HG03432 (cell line): ENCODE data around the gene RPS10.
"Not testable (repeated sequence)": the region's sequence is repeated elsewhere in the genome, so short reads cannot be mapped to it uniquely, and the experiment has no call there.

Source experiments
- ATAC-seq: cut with Tn5 transposase; IDR thresholded peaks from one replicate; pipeline ENCODE4 v1.9.1; 2021; ENCODE audit warnings: mild to moderate bottlenecking, moderate library complexity; ENCODE audit not compliant: unreplicated experiment

RPS10 gene

DNA sequence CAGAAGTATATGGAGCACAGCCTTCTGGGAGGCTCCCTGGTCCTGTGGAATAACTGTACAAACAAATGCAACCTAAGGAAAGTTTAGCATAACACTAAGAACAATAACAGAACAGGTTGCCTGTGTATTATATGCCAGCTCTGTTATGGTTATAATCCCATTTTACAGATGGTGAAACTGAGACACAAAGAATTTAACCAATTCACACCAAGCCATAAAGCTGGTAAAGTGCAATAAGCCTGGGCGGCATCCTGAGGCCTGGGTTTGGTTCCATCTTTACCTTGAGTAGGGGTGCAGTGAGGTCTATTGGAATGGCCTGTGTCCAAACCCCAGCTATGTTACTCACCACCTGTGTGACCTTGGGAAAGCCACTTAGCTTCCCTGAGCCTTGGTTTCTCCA lies 25.3 kb upstream of the RPS10 start:
- ATAC-seq = no peak

DNA sequence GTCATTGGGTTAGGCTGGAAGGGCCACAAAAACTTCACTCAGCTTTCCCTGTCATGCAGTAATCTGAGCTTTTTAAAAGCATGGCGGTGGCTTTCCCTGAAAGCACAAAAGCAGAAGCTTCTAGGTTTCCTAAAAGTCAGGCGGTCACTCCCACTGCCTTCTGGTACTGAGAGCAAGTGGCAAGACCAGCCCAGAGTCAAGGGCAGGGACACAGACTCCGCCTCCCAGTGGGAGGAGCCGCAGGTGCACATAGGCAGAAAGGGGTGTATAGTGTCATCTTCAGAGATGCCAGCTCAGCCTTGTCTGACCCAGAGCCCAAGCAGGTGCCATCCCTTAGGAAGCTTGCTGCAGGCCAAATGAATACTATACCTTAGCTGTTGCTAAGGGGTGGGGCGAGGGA lies 22.0 kb upstream of the RPS10 start:
- no peak for ATAC-seq

DNA sequence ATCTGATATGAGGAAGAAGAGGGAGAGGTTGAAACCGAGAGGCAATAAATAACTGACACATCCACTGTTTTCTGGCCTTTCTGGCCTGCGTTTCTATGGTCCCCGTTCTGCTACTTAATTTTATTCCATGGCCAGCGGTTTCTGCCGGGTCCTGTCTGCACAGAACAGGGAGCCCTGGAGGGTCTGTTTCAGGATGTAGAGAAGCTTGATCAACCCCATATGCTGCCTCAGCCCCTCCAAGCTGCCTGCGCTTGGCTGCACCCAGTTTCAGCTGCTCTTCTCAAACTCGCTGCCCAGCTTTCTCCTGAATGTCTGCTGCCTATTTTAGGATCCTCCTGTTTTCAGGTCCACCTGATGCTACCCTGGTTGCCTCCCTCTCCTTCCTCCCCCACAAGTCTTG lies 21.5 kb upstream of the RPS10 start:
- ATAC-seq = no peak

DNA sequence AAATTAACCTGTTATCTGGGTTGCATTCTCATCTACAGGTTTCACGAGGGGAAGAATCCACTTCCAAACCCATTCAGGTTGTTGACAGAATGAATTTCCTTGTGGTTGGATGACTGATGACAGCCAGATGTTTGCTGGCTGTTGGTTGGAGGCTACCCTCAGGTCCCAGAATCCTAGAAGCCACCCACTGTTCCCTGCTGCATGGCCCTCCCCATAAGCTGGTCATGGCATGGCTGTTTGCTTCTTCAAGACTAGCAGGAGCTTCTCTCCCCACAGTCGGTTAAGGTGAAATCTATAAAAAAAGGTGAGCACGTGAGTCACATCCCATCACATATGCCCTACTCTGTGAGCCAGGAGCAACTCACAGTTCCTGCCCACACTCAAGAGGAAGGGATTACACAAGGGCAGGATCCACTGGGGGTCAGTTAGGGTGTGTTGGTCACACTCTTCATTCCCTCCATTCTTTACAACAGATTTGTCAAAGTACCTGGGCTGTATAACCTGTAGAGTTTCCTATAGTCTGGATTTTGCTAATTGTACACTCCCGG lies 19.5 kb upstream of the RPS10 start:
- no peak for ATAC-seq

DNA sequence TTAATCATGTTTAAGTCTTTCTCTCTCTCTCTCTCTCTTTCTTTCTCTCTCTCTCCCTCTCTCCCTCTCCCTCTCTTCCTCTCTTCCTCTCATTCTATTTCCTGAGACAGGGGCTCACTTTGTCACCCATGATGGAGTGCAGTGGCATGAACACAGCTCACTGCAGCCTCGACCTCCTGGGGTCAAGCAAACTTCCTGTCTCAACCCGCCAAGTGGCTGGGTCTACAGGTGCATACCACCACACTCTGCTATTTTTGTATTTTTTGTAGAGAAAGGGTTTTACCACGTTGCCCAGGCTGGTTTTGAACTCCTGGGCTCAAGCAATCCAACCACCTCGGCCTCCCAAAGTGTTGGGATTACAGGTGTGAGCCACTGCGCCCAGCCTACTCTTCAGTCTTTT lies 15.7 kb upstream of the RPS10 start:
- ATAC-seq = no peak

DNA sequence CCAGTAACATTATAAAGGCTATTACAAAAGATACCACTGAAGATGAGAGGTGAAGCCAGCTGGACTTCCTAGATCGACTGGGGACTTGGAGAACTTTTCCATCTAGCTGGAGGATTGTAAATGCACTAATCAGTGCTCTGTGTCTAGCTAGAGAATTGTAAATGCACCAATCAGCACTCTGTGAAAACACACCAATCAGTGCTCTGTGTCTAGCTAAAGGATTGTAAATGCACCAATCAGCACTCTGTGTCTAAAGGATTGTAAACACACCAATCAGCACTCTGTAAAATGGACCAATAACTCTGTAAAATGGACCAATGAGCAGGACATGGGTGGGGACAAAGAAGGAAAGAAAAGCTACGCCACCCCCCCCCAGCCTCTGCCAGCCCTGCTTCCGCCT lies 13.6 kb upstream of the RPS10 start:
- ATAC-seq = no peak

DNA sequence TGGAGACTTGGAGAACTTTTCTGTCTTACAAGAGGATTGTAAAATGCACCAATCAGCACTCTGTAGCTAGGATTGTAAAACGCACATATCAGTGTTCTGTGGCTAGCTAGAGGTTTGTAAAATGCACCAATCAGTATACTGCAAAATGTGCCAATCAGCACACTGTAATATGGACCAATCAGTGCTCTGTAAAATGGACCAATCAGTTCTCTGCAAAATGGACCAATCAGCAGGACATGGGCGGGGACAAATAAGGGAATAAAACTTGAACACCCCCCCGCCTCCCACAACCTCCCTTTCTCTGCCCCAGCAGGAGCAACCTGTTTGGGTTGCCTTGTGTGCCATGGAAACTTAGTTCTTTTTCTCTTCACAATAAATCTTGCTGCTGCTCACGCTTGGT lies 12.8 kb upstream of the RPS10 start:
- no peak for ATAC-seq

DNA sequence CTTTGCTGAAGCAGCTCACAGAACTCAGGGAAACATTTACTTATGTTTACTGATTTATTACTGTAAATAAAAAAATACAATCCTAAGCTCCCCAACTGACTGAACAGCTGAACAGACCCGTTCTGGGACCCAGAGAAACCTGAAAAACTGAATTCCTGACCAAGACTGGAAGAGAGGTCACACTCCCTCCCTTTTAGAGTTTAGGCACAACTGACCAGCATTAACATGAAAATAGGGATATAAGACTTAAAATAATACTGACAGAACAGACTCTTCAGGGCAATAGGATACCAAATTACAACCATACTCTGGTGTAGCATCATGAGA lies 11.7 kb upstream of the RPS10 start:
- ATAC-seq = no peak

DNA sequence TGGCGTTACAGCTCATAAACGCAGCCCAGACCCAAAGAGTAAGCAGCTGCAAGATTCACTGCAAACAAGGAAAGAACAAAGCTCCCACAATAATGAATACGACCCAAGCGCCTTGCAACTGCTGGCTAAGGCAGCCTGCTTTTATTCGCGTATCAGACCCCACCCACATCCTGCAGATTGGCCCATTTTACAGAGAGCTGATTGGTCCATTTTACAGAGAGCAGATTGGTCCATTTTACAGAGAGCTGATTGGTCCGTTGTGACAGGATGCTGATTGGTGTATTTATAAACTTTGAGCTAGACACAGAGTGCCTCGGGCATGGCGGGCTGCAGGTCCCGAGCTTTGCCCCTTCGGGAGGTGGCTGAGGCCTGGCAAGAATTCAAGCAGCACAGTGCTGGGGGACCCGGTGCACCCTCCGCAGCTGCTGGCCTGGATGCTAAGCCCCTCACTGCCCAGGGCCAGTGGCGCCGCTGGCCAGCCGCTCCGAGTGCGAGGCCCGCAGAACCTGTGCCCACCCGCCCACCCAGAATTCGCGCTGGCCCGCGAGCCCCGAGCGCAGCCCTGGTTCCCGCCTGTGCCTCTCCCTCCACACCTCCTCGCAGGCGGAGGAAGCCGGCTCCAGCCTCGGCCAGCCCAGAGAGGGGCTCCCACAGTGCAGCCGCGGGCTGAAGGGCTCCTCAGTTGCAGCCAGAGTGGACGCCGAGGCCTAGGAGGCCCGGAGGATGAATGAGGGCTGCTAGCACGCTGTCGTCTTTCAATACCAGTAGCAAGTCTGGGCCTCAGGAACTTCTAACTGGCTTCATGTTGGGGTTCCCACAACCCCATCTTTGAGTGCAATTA lies 11.2 kb upstream of the RPS10 start:
- no peak for ATAC-seq

DNA sequence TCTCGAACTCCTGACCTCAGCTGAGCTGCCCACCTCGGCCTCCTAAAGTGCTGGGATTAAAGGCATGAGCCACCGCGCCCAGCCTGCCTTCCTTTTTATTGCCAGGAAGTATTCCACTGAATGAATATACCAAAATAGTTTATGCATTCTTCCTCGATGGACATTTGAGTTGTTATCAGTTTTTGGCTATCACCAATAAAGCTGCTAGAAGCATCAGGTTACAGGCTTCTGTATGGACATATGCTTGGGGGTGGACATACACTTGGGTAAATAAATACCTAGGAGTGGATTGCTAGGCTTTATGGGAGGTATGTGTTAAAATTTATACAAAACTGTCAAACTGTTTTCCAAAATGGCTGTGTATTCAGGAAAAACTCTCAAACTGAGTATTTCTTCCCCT lies 10.0 kb upstream of the RPS10 start:
- ATAC-seq = no peak

DNA sequence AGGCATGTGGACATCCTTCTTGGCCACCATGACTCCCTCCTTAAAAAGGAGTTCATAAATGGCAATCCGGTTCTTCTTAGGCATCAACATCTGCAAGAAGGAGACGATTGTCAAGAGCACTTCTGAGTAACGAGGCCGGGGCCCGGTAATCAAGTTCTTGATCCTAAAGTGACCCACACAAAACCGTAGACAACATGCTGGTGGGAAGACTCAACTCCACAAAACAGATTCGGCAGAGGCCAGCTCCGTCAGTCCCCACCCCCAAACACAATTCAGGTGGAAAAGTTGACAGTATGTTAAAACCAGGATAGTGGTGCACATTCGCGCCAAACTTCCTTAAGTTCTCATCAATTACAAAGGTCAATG lies 754 bp downstream of the RPS10 start:
- no peak for ATAC-seq

DNA sequence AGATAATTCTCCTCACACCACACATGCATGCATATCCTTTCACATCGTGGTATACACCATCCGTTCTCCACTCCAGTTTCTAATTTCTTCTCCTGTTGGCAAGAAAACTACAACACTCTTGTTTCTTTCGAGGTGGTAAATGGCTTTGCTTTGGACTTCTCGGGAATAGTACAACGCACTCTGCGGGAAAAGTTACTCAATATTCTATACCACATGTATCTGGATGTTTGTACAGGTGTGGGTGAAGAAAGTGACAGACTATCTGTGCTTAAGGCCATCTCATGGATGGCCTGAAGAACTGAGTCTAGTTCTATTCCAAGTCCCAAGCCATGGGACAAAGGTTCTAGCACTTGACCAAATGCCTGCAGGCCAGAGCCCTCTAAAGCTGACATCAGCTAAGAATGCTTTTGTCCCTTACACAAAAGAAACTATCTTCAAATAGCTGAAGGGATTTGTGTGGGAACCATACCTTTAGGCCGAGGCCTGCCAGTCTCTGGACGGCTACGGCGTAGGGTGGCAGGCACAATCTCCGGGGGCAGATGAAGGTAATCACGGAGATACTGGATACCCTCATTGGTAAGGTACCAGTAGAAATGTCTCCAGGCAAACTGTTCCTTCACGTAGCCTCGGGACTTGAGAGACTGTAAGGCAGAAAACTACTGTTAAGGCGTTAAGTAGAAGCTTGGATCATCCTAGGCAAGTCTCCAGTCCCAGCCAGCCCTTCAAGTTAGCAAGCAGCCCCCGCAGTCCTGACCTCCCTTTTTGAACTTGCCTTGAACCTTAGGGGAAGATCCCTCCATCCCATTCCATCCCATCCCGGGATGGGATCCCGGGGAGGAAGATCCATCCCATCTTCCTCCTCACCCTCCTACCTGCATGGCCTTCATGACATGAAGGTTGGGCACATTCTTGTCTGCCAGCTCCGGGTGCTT lies 1.4 kb downstream of the RPS10 start:
- no peak for ATAC-seq

DNA sequence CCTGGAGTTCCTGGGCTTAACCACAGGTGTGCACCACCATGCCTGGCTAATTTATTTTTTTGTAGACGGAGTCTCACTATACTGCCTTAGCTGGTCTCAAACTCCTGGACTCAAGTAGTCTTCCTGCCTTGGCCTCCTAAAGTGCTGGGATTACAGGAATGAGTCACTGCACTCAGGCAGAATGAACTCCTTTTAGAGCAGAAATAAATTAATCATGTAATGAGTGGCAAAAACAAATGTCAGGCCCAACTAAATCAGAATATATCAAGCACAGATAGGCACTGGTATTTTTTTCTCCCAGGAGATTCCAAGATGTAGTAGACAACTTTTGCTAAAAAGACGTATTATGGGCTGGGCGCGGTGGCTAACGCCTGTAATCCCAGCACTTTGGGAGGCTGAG lies 2.6 kb downstream of the RPS10 start:
- ATAC-seq = no peak

DNA sequence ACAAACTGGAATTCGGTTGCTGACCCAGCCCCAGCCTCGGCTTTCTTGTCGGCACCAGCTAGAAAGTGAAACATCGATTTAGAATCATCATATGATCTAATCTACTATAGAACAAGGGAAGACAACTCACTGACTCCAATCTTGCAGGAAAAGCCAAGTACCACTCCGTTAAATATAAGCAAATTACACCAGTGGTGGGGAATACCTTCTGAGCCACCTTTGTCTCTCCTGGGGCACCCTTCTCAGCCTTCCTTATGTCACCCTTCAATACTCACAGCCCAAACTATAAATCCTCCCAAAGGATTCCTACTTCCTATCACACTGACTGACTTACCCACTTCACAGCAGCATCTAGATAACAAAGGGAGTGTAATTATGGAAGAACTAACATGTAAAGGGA lies 7.5 kb downstream of the RPS10 start:
- ATAC-seq = no peak

DNA sequence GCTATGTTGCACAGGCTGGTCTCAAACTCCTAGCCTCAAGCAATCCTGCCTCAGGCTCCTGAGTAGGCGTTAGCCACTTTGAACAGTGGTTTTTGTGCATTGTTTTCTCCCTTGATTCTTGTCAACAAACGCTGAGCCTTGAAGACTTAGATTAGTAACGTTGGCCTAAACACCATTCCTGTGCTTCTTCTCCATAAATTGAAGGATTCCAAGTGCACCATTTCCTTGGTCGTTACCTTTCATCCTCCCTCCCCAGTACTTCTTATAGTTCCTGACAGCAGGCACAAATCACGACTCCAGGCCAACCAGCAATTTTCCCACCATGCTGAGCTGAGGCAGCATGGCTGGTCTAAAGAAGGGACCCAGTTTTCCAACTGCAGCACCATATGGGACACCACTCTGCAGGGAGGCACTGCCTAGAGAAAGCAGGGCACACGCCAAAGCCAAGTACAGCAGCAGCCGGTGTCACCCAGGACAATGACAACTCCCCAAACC lies 8.9 kb downstream of the RPS10 start:
- ATAC-seq = no peak

DNA sequence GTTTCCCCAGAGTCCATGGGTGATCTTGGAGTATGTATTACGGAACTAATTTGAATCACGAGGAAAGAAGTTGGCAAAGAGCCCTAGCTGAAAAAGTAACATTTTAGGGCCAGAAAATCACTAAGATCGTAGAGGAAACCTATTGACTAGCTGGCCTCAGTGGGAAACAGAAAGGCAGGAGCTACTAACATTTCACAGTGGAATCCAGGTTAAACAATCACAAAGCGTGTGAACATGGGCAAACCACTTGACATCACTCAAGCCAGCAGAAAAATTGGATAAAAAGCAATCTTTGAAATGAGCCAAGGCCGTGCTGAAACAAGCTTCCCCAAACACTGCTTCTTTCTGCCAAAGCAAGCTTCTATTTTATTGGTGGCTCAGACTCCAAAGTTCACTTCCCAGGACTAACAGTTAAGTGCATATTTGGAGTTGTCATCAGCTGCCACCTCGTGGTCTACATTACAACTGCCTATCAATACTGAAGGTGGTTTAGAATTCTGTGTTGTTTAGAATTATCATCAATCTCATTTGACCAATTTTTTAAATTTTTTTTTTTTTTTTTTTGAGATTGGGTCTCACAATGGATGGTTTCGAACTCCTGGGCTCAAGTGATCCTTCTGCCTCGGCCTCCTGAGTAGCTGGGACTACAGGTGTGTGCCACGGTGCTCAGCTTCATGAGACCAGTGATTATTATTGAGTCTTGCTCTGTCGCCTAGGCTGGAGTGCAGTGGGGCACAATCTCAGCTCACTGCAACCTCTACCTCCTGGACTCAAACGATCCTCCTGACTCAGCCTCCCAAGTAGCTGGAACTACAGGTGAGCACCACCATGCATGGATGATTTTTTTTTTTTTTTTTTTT lies 10.6 kb downstream of the RPS10 start:
- no peak for ATAC-seq

DNA sequence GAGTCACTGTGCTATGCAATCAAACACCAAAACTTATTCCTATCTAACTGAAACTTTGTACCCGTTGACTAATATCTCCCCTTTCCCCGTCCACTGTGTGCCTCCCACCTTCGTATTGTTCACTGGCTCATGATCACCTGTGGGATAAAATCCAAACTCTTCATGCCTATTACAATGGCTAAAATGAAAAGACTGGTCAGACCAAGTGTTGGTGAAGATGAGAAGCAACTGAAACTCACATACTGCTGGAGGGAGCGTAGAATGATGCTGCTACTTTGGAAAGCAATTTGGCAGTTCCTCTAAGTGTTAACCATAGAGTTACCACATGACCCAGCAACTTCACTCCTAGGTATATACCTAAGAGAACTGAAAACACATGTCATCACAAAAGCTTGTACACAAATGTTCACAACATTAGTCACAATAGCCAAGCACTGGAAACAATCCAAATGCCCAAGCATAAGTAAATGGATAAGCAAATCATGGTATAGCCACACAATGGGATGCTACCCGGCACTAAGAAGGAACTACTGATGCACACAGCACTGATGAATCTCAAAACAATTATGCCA lies 13.1 kb downstream of the RPS10 start:
- ATAC-seq = no peak

DNA sequence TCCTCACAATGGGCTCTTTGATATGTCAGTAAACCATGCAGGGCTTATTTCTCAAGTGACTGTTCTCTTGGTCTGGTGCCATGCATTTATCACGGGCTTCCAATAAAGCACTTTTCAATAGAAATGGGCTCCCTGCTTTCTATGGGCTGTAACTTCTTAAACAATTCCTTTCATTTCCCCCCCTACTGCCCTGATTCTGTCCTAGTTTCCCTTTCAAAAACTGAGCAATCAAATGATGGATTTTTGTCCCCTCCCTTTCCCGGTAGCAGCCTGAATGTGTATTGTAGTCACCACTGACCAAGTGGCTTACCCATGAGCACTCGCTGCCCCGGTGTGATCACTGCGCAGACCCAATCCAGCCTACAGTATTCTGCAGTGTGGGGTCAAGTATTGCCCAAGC lies 13.9 kb downstream of the RPS10 start:
- ATAC-seq = no peak

DNA sequence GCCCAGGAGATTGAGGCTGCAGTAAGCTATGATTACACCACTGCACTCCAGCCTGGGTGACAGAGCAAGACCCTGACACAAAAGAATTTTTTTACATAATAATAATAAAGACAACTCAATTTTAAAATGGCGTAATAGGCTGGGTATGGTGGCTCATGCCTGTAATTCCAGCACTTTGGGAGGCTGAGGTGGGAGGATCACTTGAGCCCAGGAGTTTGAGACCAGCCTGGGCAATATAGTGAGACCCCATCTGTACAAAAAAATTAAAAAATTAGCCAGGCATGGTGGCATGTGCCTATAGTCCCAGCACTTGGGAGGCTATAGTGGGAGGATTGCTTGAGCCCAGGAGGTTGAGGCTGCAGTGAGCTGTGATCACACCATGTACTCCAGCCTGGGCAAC lies 18.0 kb downstream of the RPS10 start:
- not testable (repeated sequence) for ATAC-seq

DNA sequence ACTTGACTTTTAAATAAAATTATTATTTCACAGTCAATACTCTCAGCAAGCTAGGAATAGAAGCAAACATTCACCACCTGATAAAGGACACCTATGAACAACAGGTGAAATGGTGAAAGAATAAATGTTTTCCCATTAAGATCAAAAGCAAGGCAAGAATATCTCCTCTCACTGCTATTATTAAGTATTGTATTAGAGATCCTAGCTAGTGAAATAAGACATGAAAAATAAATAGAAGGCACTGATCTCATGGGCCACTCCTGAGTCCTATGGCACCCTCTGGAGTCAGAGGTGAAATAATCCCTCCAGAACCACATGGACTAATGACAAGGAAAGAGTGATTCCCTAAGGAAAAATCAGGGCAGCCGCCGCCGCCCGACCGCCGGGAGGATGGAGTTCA lies 29.4 kb downstream of the RPS10 start:
- ATAC-seq = no peak

DNA sequence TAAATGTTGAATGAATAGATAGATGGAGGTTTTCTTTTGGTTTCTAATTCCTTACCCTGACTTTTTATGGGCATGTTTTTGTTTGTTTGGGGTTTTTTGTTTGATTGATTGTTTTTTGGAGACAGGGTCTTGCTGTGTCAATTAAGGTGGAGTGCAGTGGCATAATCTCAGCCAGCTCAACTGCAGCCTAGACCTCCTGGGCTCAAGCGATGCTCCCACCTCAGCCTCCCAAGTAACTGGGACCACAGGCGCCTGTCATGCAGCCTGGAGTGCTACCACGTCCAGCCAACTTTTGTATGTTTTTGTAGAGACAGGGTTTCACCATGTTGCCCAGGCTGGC lies 31.9 kb downstream of the RPS10 start:
- ATAC-seq = no peak
